Amniotic epithelial cell (primary cell): ENCODE measurements around the gene C17orf100.

Source experiments
- DNase-seq: peaks from one replicate; pipeline ENCODE4 v3.0.0-alpha.2; 2010; ENCODE audit warnings: low read depth

The C17orf100 gene

DNA sequence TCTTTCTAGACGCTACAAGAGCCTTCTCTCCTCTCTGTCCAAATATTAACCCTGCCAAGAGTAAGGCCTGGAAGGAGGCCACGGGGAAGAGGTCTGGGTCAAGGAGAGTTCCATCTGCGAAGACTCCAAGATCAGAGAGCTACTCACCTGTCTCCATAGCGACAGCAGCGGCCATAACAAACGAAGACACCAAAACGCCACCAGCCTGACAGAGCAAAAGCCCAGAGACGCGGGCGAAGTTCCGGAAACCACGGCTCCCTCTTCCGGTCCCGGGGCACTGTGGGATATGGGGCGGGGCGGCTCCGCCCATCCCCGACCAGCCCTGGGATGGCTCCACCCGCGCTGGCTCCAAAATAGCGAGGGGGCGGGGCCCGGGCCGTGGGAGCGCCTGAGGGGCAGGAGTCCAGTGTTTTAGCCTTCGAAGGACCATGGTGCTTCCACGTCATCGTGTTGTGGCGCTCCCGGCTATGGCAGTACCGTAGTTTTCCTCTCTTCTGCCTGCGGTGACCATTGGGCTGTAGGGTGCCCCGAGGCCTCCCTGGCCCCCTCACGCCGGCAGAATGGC lies at the start of gene C17orf100, which contains the start of gene MED31:
C17orf100 (plus strand) TSS at position 409 of the 565 bp plus-strand sequence; CDS start at position 561, 152 bp downstream.
MED31 (minus strand) TSS at position 252 of the 565 bp plus-strand sequence; CDS start at position 175, 77 bp downstream.
- DNase-seq = peak; percentile 81

GRCh38 chr17:6602141-6602540 lies 49.4 kb upstream of the C17orf100 start:
- no peak for DNase-seq

GRCh38 chr17:6603744-6604325 lies 47.7 kb upstream of the C17orf100 start:
- no peak for DNase-seq

- DNase-seq = no peak
Measured at GRCh38 chr17:6605142-6605541, 46.4 kb upstream of the C17orf100 start.

DNA sequence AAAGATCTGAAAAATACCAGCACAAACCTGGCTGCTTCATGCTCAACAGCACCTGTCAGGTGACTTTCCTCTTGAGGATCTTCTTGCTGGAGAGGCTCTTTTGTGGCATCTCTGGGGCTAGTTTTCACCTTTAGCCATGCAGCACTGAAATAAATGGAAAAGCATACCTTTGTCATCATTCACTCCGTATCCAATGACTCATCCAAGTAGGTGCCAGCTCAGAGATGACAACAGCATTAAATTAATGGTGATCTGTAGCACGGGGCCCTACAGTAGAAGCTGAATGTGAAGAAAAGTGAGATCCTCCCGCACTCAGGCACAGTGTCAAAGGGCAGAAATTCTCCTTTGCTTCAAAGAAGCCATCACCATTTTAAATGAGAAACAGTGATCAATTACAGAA lies 43.2 kb upstream of the C17orf100 start:
- peak; percentile 27 for DNase-seq

DNA sequence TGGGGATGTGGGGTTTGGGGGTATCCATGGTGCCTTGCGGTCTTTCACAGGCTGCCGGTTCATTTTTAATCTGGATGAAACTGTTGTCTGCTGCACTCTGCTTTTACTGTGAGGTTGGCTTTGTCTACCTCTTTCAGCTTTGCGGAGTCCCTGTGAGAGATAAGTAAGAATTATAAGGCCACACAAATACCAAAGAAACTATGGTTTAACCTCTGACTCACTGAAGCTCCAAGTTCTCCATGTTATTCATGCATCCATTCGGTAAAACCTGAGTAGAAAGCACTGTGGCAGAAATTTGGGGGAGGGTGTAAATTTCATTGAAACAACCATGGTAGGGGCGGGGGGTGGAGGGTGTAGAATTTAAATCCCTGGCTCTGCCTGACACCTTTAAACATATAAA lies 41.6 kb upstream of the C17orf100 start:
- peak; percentile 22 for DNase-seq

DNA sequence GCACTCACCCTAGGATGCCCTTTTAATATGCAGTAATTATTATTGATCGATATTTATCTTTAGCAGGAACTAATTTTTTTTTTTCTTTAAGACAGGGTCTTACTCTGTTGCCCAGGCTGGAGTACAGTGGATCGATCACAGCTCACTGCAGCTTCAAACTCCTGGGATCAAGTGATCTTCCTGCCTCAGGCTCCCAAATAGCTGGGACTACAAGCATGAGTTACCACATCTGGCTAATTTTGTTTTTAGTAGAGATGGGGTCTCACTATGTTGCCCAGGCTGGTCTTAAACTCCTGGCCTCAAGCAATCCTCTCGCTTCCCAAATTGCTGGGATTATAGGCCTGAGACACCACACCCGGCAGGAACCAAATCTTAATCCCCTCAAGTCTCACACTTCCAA lies 40.3 kb upstream of the C17orf100 start:
- DNase-seq = no peak

DNA sequence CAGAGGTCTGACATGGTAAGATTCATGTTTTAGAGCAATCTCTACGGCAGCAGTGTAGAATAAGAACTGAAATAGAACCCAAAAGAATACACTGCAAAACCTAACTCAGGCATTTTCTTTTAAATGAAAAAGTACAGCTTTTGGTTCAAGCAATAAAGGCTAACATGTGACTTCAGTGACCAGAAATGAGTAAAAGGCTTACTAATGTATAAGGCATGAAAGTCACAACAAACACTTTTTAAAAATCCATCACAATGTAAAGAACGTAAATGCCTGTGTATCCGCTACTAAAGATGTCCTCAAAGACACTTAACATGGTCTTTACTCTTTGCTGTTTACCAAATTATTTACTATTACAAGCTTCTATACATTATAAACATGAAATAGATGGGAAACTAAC lies 27.6 kb upstream of the C17orf100 start:
- no peak for DNase-seq

- no peak for DNase-seq
Measured at GRCh38 chr17:6626616-6627015, 24.9 kb upstream of the C17orf100 start.

GRCh38 chr17:6627019-6627418 lies 24.5 kb upstream of the C17orf100 start:
- DNase-seq = no peak

DNA sequence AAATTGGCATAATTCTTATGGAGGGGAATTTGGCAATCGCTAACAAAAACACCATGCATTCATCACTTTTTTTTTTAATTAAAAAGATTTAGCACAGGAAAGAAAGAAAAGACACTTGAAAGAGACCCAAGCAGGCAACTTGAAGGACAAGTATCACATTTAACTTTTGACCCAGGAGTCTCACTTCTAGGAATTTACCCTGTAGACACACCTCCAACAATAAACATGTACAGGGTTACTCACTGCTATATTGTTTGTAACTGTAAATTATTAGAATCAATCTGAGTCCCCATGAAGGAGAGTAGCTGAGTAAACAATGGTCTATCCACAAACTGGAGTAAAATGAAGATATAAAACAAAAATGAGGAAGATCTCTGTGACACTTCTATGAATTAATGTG lies 21.2 kb upstream of the C17orf100 start:
- DNase-seq = no peak

GRCh38 chr17:6632530-6632929 lies 19.0 kb upstream of the C17orf100 start:
- no peak for DNase-seq

GRCh38 chr17:6633263-6633662 lies 18.3 kb upstream of the C17orf100 start:
- no peak for DNase-seq

DNA sequence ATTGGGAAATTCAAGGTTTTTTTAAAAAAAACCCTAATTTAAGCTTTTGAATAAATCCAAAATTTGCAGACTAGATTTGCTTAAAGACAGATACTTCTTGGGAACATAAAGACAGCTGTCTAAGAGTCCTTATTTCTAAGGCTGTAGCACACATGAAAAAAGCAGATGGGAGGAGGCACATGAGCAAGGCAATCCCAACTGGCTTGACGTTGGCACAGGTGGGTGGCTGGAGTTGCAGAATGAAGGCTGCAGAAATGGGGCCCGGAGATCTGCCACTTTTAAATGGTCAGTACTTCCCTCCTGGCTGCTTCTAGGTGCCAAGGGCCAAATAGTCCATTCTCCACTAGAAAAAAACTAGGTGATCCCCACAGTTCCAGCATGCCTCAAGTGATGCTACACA lies 15.5 kb upstream of the C17orf100 start:
- DNase-seq = no peak

GRCh38 chr17:6636616-6637457 lies 14.7 kb upstream of the C17orf100 start:
- DNase-seq = no peak

DNA sequence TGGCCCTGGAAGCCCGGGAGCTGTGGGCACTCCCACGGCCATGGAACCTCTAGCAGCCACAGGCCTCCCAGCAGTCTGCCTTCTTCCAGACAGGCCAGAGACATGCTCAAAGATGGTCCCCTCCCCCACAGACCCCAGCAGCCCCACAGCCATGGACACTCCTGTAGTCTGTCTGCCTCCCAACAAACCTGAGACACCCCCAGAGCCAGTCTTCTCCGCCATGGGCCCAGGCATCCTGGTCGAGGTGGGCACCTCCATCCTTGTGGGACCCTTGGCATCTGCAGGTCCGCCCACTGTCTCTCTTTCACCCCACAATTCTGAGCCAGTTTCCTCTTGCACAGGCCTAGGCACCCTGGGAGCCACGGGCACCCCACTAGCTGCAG lies 14.1 kb upstream of the C17orf100 start:
- no peak for DNase-seq

GRCh38 chr17:6638046-6638908 lies 13.3 kb upstream of the C17orf100 start:
- DNase-seq = no peak

- DNase-seq = no peak
Measured at GRCh38 chr17:6639014-6639585, 12.5 kb upstream of the C17orf100 start.

DNA sequence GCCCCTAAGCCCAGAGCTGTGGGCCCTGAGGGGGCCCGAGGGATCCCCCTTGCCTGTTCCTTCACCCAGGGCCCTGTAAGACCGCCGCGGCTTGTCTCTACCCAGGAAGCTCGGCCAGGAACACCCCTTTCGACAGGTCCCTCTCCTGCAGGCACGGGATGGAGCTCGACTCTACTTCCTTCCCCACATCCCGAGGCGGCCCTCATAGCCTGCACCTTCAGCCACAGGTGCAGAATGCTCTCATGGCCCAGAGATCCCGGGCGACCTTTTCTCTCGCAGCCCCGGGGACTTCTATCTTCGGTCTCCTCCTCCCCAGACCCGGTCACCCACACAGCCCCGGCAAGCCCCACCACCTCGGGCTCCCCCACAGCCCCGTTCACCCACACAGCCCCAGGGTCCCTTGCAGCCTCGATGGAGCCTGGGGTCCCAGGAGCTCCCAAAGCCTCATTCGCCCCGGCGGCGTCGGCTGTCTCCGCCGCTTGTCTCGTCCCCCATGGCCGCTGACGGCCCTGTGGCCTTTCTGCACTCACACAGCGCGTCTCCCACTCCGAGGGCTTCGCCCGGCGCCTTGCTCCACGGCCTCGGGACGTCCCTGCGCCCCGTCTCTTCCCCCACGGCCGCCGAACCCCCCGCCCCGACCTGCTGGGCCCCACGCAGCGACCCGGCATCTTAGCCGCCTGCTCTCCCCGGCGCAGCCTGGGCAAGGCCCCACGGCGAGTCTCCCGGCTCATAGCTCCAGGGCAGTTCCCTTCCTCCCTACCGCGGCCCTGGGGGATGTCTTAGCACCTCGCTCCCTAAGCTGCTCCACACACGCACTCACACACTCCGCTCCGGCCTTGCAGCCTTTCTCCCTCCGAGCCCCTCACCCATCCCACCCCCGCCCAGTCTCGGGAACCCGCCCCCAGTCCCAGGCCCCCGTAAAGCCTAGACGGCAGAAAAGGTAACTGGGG lies 11.7 kb upstream of the C17orf100 start:
- DNase-seq = peak; percentile 49

DNA sequence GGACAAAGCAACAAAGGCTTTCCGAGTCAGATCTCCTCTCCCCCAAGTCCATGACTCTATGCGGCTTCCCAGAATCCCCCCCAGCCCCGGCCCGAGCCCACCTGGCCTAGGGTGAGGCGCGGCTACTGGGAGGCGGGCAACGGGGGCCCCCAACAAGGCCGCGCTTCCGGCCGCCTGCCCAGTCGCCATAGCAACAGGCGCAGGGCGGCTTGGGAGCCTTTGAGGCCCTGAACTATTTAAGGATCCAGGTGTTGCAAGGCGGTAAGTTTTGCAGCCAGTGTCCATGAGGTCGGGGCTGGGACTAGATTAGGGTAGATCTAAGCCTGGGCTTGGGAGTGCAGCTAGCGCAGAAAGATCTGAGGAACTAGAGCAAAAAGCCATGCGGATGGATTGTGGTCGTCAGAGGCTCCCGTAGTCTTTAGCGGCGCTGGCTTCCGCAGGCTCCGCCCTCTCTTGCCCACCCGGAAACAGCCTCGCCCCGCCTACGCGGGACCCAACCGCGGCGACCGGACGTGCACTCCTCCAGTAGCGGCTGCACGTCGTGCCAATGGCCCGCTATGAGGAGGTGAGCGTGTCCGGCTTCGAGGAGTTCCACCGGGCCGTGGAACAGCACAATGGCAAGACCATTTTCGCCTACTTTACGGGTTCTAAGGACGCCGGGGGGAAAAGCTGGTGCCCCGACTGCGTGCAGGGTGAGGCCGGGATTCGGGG lies 10.9 kb upstream of the C17orf100 start, which contains the start of the genes KIAA0753 and TXNDC17:
KIAA0753 (minus strand) TSS at position 176 of the 711 bp plus-strand sequence. CDS start 5,608 bp downstream, outside the sequence.
TXNDC17 (plus strand) TSS at position 525 of the 711 bp plus-strand sequence; CDS start at position 548, 23 bp downstream.
- peak; percentile 86 for DNase-seq
